ENCODE data around the gene CNOT4. TPM values are rescaled to one million over a fixed set of nuclear protein-coding genes. Genes with fewer than 3 reads are reported as not detected.
A peak's percentile ranks its signal among the peaks of the same experiment; 100 is the strongest.

CNOT4 gene
- total RNA-seq, 2 donors from 2014 or later: 11.9 to 12.2 TPM

DNA sequence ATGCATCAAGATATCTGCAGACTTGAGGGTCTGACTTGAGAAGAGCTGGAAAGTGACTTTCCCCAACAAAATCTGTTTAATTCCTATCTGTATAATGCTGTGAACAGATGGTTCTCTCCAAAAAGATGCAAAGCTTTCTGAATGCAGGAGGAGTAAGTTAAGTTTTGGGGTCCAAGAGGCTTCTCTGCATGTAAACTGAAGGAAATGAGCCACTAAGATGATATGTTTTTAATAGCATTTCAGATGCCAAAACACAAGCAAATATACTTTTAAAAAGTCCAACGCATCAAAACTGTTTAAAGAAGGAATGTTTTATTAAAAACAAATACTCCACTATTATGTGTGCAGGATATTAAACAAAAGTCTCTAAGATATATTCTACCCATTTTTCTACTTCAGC, 139.2 kb downstream of the CNOT4 start:
- H3K27ac ChIP-seq: no peak overlapping the region
- H3K27me3 ChIP-seq: no peaks in the 10 kb centered on the region
- no peaks in the 10 kb centered on the region for H3K4me1 ChIP-seq
- 84 to 87% methylated on average over 1 of the region's 1 CpG for WGBS, 2 donors
- intact Hi-C loops (cut with DNase I): no loop called here
- TF ChIP-seq, protein P1, sequence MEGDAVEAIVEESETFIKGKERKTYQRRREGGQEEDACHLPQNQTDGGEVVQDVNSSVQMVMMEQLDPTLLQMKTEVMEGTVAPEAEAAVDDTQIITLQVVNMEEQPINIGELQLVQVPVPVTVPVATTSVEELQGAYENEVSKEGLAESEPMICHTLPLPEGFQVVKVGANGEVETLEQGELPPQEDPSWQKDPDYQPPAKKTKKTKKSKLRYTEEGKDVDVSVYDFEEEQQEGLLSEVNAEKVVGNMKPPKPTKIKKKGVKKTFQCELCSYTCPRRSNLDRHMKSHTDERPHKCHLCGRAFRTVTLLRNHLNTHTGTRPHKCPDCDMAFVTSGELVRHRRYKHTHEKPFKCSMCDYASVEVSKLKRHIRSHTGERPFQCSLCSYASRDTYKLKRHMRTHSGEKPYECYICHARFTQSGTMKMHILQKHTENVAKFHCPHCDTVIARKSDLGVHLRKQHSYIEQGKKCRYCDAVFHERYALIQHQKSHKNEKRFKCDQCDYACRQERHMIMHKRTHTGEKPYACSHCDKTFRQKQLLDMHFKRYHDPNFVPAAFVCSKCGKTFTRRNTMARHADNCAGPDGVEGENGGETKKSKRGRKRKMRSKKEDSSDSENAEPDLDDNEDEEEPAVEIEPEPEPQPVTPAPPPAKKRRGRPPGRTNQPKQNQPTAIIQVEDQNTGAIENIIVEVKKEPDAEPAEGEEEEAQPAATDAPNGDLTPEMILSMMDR (IDR thresholded peaks at IDR 0.05): no peak
- no peak for TF ChIP-seq POLR2A (IDR thresholded peaks at IDR 0.05)
- no peaks in the 10 kb centered on the region for H3K9me3 ChIP-seq
- H3K4me3 ChIP-seq: no peak overlapping the region
- no peaks in the 10 kb centered on the region for H3K36me3 ChIP-seq (replicated peaks in 1 of 2; ENCODE audit: insufficient read depth in 1 of 2, low read depth in 2 of 2)
- ATAC-seq (no peak), DNase-seq (no peak)

GRCh38 chr7:135369405-135369804, 140.5 kb downstream of the CNOT4 start:
- no peak for ATAC-seq
- intact Hi-C loops (cut with DNase I): no loop called here
- Histone ChIP-seq H3K36me3 (replicated peaks in 1 of 2; ENCODE audit: insufficient read depth in 1 of 2, low read depth in 2 of 2) (no peaks in the 10 kb centered on the region), H3K4me3 (no peak overlapping the region), H3K9me3 (no peaks in the 10 kb centered on the region), H3K4me1 (no peaks in the 10 kb centered on the region), H3K27me3 (no peaks in the 10 kb centered on the region), H3K27ac (no peak overlapping the region)
- no peak for DNase-seq
- TF ChIP-seq, protein P1 (IDR thresholded peaks at IDR 0.05): no peak
- no peak for TF ChIP-seq POLR2A (IDR thresholded peaks at IDR 0.05)

DNA sequence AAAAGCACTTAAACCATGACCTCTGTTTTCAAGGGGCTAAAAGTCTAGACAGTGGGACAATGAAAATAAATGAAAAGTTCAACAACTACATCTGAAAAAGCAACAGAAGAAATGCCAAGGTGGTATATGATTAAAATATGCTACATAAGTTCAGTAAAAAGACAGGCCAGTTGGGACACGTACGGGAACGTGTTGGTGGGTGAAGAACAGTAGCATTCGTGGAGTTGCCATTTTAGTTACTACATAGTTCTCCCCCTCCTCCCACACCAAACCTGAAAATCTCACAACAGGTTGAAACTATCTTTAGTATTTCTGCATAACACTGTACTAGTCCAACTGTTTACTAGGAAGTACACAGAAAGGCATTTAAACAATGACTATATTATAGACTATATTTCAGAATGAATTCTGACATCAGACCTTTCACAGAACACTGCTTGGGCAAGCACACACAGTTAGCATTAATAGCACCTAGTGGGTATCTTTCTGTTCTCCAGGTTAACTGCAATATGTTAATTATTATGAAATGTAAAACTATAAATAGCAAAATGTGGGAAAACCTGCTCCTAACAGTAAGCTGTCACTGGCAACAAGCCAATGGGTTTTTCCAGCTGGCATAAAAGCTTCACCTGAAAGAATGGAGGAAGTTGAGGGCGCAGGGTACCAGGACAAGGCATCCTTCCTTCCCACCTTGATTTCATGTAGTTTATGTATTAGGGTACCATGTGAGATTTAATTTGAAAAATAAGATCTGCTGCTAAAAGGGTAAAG, 141.3 kb downstream of the CNOT4 start:
- ATAC-seq (no peak), DNase-seq (peak in 3 of 4 donors; percentile 13 to 32 (median 27))
- TF ChIP-seq, protein P1 (IDR thresholded peaks at IDR 0.05): no peak
- no peak for TF ChIP-seq POLR2A (IDR thresholded peaks at IDR 0.05)
- Histone ChIP-seq H3K27me3 (no peaks in the 10 kb centered on the region), H3K4me3 (no peak overlapping the region), H3K4me1 (no peaks in the 10 kb centered on the region), H3K36me3 (replicated peaks in 1 of 2; ENCODE audit: insufficient read depth in 1 of 2, low read depth in 2 of 2) (no peaks in the 10 kb centered on the region), H3K27ac (no peak overlapping the region), H3K9me3 (no peaks in the 10 kb centered on the region)
- WGBS, 2 donors: 94% methylated on average over 5 of the region's 5 CpGs
- intact Hi-C loops (cut with DNase I): no loop called here

DNA sequence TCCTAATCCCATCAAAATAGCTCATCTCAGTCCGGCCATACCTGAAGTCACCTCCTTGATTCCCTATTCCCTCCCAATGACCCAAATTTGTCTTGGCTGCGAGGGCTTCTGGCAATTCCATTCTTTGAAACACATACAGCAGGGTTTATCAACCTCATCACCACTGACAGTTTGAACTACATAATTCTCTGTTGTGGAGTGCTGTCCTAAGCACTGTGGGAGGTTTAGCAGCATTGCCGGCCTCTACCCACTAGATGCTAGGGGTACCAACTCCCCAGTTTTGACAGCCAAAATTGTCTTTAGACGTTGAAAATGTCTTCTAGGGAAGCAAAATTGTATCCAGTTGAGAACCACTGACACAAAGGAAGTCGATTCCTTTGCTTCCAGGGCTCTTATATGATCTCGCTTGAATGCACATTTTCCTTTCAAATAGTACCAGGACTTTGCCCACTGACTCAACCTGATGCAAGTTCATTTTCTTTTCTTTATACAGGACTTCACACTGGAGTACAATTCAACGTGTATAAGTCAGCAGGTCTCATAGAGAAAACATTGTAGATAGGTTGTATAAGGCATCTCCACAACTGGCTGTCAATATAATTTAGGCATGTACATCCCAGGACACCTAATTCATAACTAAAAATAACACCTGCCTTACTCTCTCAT, 142.9 kb downstream of the CNOT4 start:
- Histone ChIP-seq H3K27me3 (no peaks in the 10 kb centered on the region), H3K36me3 (replicated peaks in 1 of 2; ENCODE audit: insufficient read depth in 1 of 2, low read depth in 2 of 2) (peaks cover 0 to 4% of the 10 kb centered on the region in 2 donors), H3K27ac (no peak overlapping the region), H3K4me3 (no peak overlapping the region), H3K4me1 (no peaks in the 10 kb centered on the region), H3K9me3 (no peaks in the 10 kb centered on the region)
- ATAC-seq: no peak
- WGBS, 2 donors: 87 to 91% methylated on average over 7 of the region's 7 CpGs
- no peak for TF ChIP-seq POLR2A (IDR thresholded peaks at IDR 0.05)
- TF ChIP-seq, protein P1 (IDR thresholded peaks at IDR 0.05): no peak
- no peak for DNase-seq
- intact Hi-C loops (cut with DNase I): no loop called here

All from body of pancreas (tissue), 4 donors.